Measurements from ENCODE around the gene MEPE.

GRCh38 chr4:87880106-87880505, 47.3 kb downstream of the MEPE start:
- no peak for TF ChIP-seq ZNF670 (tag by site-specific recombination; IDR thresholded peaks at IDR 0.05; ENCODE audit: low read depth)
- TF ChIP-seq ZNF639 (tag by site-specific recombination; IDR thresholded peaks at IDR 0.05): no peak
- no peak for TF ChIP-seq CTCF (tag by site-specific recombination; IDR thresholded peaks at IDR 0.05)
- TF ChIP-seq ZNF530 (tag by site-specific recombination; IDR thresholded peaks at IDR 0.05; ENCODE audit: low read depth): no peak
- no peak for TF ChIP-seq PRDM1 (tag by site-specific recombination; IDR thresholded peaks at IDR 0.05)
- no peak for TF ChIP-seq ZBTB21 (tag by site-specific recombination; IDR thresholded peaks at IDR 0.05)
- TF ChIP-seq ZNF37A (tag by site-specific recombination; IDR thresholded peaks at IDR 0.05): no peak
- no peak for TF ChIP-seq ZNF561 (tag by site-specific recombination; IDR thresholded peaks at IDR 0.05; ENCODE audit: borderline replicate concordance)
- no peak for TF ChIP-seq YY1 (tag by site-specific recombination; IDR thresholded peaks at IDR 0.05)
- TF ChIP-seq BCL11B (tag by site-specific recombination; IDR thresholded peaks at IDR 0.05; ENCODE audit: low read depth): no peak

Measured in HEK293 (cell line).